ENCODE data around the gene MTA2.
"Not testable (repeated sequence)": the region's sequence is repeated elsewhere in the genome, so short reads cannot be mapped to it uniquely, and the experiment has no call there.

DNA sequence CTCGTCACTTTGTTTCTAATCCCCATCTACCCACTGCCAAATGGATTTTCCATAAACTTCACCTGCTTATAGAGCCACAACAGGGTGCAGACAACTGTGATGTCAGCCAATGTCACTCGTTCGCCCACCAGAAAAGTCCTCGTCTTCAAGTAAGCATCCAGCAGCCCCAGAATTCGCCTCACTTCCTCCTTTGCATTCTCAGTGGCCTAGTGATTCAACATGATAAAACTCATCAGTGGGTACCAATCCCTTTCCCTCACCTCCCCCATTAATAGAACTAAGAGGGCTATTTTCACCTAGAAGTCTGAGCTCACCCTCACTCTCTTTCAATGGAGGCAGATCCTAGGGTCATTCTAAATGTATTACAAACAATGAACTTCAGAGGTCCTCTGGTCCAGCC lies 30.8 kb downstream of the MTA2 start:
- TF ChIP-seq, protein P1, sequence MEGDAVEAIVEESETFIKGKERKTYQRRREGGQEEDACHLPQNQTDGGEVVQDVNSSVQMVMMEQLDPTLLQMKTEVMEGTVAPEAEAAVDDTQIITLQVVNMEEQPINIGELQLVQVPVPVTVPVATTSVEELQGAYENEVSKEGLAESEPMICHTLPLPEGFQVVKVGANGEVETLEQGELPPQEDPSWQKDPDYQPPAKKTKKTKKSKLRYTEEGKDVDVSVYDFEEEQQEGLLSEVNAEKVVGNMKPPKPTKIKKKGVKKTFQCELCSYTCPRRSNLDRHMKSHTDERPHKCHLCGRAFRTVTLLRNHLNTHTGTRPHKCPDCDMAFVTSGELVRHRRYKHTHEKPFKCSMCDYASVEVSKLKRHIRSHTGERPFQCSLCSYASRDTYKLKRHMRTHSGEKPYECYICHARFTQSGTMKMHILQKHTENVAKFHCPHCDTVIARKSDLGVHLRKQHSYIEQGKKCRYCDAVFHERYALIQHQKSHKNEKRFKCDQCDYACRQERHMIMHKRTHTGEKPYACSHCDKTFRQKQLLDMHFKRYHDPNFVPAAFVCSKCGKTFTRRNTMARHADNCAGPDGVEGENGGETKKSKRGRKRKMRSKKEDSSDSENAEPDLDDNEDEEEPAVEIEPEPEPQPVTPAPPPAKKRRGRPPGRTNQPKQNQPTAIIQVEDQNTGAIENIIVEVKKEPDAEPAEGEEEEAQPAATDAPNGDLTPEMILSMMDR (IDR thresholded peaks at IDR 0.05; ENCODE audit: poor library complexity, severe bottlenecking), result not testable (repeated sequence)
- TF ChIP-seq EP300 (conservative IDR thresholded peaks at IDR 0.05; ENCODE audit: poor library complexity, severe bottlenecking); POLR2AphosphoS5 (IDR thresholded peaks at IDR 0.05); RAD21 (conservative IDR thresholded peaks at IDR 0.05); EZH2 (IDR thresholded peaks at IDR 0.05; ENCODE audit: borderline replicate concordance, insufficient read depth, low read length, poor library complexity, severe bottlenecking); MXI1 (conservative IDR thresholded peaks at IDR 0.05; ENCODE audit: poor library complexity, severe bottlenecking); TAF1 (IDR thresholded peaks at IDR 0.05; ENCODE audit: low read depth): not testable (repeated sequence)
- TF ChIP-seq, protein P2, sequence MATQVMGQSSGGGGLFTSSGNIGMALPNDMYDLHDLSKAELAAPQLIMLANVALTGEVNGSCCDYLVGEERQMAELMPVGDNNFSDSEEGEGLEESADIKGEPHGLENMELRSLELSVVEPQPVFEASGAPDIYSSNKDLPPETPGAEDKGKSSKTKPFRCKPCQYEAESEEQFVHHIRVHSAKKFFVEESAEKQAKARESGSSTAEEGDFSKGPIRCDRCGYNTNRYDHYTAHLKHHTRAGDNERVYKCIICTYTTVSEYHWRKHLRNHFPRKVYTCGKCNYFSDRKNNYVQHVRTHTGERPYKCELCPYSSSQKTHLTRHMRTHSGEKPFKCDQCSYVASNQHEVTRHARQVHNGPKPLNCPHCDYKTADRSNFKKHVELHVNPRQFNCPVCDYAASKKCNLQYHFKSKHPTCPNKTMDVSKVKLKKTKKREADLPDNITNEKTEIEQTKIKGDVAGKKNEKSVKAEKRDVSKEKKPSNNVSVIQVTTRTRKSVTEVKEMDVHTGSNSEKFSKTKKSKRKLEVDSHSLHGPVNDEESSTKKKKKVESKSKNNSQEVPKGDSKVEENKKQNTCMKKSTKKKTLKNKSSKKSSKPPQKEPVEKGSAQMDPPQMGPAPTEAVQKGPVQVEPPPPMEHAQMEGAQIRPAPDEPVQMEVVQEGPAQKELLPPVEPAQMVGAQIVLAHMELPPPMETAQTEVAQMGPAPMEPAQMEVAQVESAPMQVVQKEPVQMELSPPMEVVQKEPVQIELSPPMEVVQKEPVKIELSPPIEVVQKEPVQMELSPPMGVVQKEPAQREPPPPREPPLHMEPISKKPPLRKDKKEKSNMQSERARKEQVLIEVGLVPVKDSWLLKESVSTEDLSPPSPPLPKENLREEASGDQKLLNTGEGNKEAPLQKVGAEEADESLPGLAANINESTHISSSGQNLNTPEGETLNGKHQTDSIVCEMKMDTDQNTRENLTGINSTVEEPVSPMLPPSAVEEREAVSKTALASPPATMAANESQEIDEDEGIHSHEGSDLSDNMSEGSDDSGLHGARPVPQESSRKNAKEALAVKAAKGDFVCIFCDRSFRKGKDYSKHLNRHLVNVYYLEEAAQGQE (IDR thresholded peaks at IDR 0.05; ENCODE audit: borderline replicate concordance), result not testable (repeated sequence)
